Loucy (cell line): Measurements from ENCODE around the gene PRKCE.

Experiments
- CTCF ChIP-seq: fragments of 200-600 bp; sonication (generic); conservative IDR thresholded peaks from 2 replicates; pipeline ENCODE4 v1.5.1; 2014; ENCODE audit warnings: mild to moderate bottlenecking, antibody characterized with exemption, low read length
- EZH2phosphoT487 ChIP-seq: fragments of 200-600 bp; IDR thresholded peaks from 2 replicates; pipeline ENCODE4 v1.6.1; 2018; ENCODE audit warnings: antibody characterized with exemption, mild to moderate bottlenecking, moderate library complexity, borderline replicate concordance

- TF ChIP-seq CTCF: peak; percentile 32; the same call in 1 of the 2 replicates
- TF ChIP-seq EZH2phosphoT487: no peak
These were observed 227.9 kb downstream of the PRKCE start for GRCh38 chr2:45879406-45879805.
